ENCODE results near the gene MBIP. TPM values are rescaled to one million over a fixed set of nuclear protein-coding genes. Genes with fewer than 3 reads are reported as not detected.
"Not testable (repeated sequence)": the region's sequence is repeated elsewhere in the genome, so short reads cannot be mapped to it uniquely, and the experiment has no call there.

MBIP gene
- polyA plus RNA-seq (ENCODE audit: insufficient read length in 4 of 4) = 10 to 100 TPM; 51.9 to 69.8 (median 55.6) TPM

- DNase-seq (ENCODE audit: low read depth in 4 of 4, low spot score in 3 of 4) = peak; percentile 89 to 98 (median 96)
Observed at GRCh38 chr14:36320200-36320896, at the start of gene MBIP. TSS of gene MBIP (minus strand) at chr14:36320637. CDS start at chr14:36320588, 49 bp downstream.

- DNase-seq (ENCODE audit: low read depth in 4 of 4, low spot score in 3 of 4) = no peak
Observed at GRCh38 chr14:36367985-36368774, 47.7 kb upstream of the MBIP start.

- DNase-seq (ENCODE audit: low read depth in 4 of 4, low spot score in 3 of 4) = no peak
Observed at GRCh38 chr14:36365766-36366165, 45.3 kb upstream of the MBIP start.

DNA sequence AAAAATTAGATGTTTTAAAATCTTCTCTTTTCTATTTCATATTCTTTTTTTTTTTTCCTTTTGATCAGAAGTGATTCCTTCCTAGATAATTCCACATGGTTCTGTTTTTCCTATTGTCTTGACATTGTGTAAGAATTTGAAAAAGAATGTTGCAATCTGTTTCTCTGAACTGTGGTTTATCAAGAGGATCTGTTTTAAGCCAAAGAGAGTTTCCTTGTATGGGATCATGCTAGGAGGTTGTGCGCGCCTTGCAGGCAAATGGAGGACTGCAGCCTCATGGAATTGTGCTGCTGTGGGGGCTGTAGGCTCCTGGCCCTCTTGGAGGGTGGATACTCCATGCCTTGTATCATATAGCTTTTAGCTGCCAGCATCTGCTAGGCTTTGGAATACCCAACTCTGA lies 43.3 kb upstream of the MBIP start:
- DNase-seq (ENCODE audit: low read depth in 4 of 4, low spot score in 3 of 4) = no peak

GRCh38 chr14:36362648-36363047 lies 42.2 kb upstream of the MBIP start:
- DNase-seq (ENCODE audit: low read depth in 4 of 4, low spot score in 3 of 4) = no peak

GRCh38 chr14:36361210-36361853 lies 40.9 kb upstream of the MBIP start:
- no peak for DNase-seq (ENCODE audit: low read depth in 4 of 4, low spot score in 3 of 4)

DNA sequence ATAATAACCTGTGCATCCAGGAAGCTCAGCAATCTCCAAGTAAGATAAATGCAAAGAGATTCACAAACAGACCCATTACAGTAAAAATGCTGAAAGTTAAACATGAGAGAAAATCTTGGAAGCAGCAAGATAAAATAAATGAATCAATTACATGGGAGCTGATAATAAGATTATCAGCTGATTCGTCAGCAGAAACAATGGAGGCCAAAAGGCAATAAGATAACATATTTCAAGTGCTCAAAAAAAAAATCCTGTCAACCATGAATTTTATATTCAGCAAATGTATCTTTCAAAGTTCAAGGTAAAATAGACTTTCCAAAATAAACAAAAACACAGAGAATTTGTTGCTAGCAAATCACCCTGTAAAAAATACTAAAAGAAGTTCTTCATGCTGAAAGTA lies 36.4 kb upstream of the MBIP start:
- no peak for DNase-seq (ENCODE audit: low read depth in 4 of 4, low spot score in 3 of 4)

DNA sequence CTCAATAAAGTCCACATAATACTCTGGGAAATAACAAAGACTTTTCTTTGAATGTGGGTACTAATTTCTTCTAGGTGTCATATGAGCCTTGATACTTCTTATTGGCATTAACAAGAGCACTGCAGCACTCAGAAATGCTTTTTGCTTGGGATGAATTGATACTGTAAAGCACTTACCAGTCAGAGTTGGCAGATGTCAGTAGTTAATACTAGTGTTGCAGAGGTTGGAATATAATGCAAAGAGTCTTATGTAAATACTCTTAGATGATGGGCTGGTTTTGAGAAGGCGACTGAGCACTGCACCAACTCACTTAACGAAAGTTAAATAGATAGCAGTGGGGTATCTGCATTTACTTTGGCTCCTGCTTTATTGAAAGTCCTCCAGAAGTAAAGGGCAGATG lies 25.6 kb upstream of the MBIP start:
- no peak for DNase-seq (ENCODE audit: low read depth in 4 of 4, low spot score in 3 of 4)

DNA sequence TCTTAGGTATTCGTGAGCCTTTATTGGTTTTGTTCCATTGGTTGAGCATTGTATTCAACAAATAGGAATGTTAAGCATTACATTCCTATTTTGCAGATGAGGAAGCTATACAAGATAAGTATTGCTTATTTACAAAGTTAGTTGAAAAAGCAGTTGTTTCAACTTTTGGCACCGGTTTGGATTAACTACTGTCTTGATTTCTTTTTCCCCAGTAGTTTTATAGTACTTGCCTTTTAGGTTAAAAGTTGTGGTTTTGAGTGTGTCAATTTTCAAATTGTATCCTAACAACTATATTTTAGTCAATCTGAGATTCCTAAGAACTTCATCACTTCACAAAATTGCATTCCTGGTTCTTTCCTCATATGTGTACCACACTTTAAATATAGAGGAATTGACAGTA lies 23.8 kb upstream of the MBIP start:
- no peak for DNase-seq (ENCODE audit: low read depth in 4 of 4, low spot score in 3 of 4)

GRCh38 chr14:36341811-36342210 lies 21.4 kb upstream of the MBIP start:
- not testable (repeated sequence) for DNase-seq (ENCODE audit: low read depth in 4 of 4, low spot score in 3 of 4)

GRCh38 chr14:36340276-36340890 lies 19.9 kb upstream of the MBIP start:
- no peak for DNase-seq (ENCODE audit: low read depth in 4 of 4, low spot score in 3 of 4)

DNA sequence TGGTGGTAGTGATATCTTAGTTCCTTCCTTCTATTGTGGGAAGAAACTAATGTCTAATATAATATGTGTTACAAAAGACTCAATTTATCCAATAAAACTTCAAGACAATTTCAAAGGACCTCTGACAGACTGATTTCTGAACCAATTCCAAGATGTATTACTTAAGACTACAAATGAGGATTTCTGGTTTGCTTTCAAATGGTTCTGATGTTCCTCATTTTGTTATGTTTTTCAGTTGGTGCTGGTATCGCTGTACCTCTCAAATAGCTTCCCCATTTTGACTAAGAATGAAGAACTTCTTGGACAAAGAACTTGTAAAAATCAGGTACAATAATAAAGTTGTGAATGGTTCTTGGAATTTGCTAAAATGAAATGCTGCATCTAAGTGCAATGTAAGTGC lies 19.4 kb upstream of the MBIP start:
- no peak for DNase-seq (ENCODE audit: low read depth in 4 of 4, low spot score in 3 of 4)

DNA sequence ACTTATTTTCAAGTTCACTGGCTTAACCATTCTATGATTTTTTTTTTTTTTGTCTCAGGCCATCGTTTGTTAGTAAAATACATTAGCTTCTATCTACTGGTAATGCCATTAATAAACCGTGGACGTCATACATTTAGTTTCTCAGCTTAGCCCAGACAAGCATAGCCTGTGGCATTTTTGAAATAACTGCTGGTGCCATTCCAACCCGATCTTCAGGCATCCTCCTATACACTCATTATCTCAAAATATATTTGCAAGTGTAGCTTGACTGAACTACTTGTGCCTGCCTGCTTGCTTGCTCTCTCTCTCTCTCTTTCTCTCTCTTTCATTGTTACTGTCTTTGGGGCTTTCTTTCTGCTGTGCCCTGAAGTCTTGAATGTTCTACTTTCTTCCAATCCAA lies 12.7 kb upstream of the MBIP start:
- DNase-seq (ENCODE audit: low read depth in 4 of 4, low spot score in 3 of 4) = no peak

GRCh38 chr14:36327573-36327972 lies 7.1 kb upstream of the MBIP start:
- DNase-seq (ENCODE audit: low read depth in 4 of 4, low spot score in 3 of 4) = not testable (repeated sequence)

- DNase-seq (ENCODE audit: low read depth in 4 of 4, low spot score in 3 of 4) = no peak
Observed at GRCh38 chr14:36325853-36326252, 5.4 kb upstream of the MBIP start.

- no peak for DNase-seq (ENCODE audit: low read depth in 4 of 4, low spot score in 3 of 4)
Observed at GRCh38 chr14:36324897-36325296, 4.5 kb upstream of the MBIP start.

- DNase-seq (ENCODE audit: low read depth in 4 of 4, low spot score in 3 of 4) = no peak
Observed at GRCh38 chr14:36320897-36321381, 502 bp upstream of the MBIP start.

DNA sequence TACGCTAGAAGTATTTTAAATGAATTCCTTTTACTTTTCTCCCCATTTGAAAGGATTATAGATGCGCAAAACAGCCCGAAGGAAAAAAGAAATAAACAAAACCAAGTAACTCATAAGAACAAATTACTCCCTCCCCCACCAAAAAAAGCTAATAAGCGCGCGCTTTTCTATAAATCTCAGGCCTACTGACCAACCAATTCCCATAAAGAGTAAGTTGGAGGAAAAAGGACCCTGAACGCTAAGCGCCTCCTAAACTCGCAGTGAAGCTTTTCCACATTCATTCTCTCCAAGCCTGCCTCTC lies 588 bp downstream of the MBIP start:
- DNase-seq (ENCODE audit: low read depth in 4 of 4, low spot score in 3 of 4) = peak in 1 of 4 donors; percentile 36

- DNase-seq (ENCODE audit: low read depth in 4 of 4, low spot score in 3 of 4) = no peak
Observed at GRCh38 chr14:36317650-36318049, 2.8 kb downstream of the MBIP start.

DNA sequence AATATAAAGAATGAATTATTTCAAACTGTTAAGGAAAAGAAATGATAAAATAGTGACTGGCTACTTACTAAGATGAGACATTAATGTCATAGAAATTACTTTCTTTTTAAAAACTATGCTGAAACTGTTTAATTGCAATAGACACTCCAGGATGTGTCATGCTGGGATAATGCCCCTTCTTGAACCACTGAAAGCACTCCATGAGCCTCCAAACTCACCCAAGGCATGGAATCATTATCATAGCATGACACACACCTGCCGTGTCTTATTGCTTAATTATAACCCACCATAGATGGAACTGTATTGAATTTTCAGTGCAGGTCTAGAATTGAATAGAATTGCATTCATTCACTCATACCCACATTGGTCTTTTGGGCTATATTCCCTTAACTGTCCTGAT lies 4.3 kb downstream of the MBIP start:
- no peak for DNase-seq (ENCODE audit: low read depth in 4 of 4, low spot score in 3 of 4)

DNA sequence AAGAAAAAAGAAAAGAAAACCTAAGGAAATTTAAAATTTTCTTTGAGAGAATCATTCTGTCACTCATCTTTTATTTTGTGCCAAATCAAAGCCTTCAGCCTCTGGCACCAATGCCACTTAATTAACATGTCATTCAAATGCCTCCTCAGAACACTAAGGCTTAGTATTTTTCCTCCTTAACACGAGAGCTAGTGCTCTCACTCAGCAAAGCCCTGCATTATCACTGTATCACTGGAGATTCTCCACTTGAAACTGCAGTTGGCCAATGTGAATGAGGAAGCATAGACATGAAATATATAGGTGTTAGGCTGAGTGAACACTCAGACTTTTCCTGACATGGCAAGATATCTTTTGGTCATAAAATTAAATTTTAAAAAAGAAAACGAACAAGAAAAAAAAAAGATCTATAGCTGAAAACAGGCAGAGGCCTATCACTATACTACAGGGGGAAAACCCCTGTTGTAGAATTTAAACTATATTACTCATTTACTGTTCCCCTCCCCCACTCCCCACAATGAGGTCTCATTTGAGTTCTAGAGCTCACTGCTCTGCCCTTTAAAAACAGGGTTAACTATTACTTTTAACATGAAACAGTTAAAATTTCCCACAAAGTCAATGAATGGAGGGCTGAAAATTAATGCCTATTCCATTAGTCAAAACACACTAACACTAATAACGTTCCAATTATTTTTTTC lies 5.1 kb downstream of the MBIP start:
- DNase-seq (ENCODE audit: low read depth in 4 of 4, low spot score in 3 of 4) = no peak

All from left renal pelvis (tissue), 4 donors.